GM18858 (cell line): ENCODE measurements around the gene MAP9.
"Not testable (repeated sequence)": the region's sequence is repeated elsewhere in the genome, so short reads cannot be mapped to it uniquely, and the experiment has no call there.

ENCODE experiments used
- ATAC-seq: cut with Tn5 transposase; IDR thresholded peaks from one replicate; pipeline ENCODE4 v1.9.1; 2021; ENCODE audit not compliant: unreplicated experiment

The MAP9 gene

GRCh38 chr4:155353923-155354540, 22.7 kb downstream of the MAP9 start:
- peak; percentile 96 for ATAC-seq

- ATAC-seq: no peak
Measured at GRCh38 chr4:155342142-155342541, 34.6 kb downstream of the MAP9 start.

GRCh38 chr4:155339999-155340398, 36.8 kb downstream of the MAP9 start:
- no peak for ATAC-seq

GRCh38 chr4:155339588-155339987, 37.2 kb downstream of the MAP9 start:
- ATAC-seq: no peak

- ATAC-seq: no peak
Measured at GRCh38 chr4:155338196-155338595, 38.6 kb downstream of the MAP9 start.

- ATAC-seq: no peak
Measured at GRCh38 chr4:155336242-155336641, 40.5 kb downstream of the MAP9 start.

- no peak for ATAC-seq
Measured at GRCh38 chr4:155331478-155331877, 45.3 kb downstream of the MAP9 start.

- no peak for ATAC-seq
Measured at GRCh38 chr4:155322782-155323181, 54.0 kb downstream of the MAP9 start.

- no peak for ATAC-seq
Measured at GRCh38 chr4:155321006-155321405, 55.8 kb downstream of the MAP9 start.

- no peak for ATAC-seq
Measured at GRCh38 chr4:155319516-155319915, 57.2 kb downstream of the MAP9 start.

- not testable (repeated sequence) for ATAC-seq
Measured at GRCh38 chr4:155312027-155312426, 64.7 kb downstream of the MAP9 start.

- ATAC-seq: no peak
Measured at GRCh38 chr4:155307731-155308277, 69.0 kb downstream of the MAP9 start.

GRCh38 chr4:155305619-155306018, 71.1 kb downstream of the MAP9 start:
- ATAC-seq: no peak

- ATAC-seq: no peak
Measured at GRCh38 chr4:155304375-155304774, 72.4 kb downstream of the MAP9 start.

GRCh38 chr4:155299103-155299502, 77.7 kb downstream of the MAP9 start:
- ATAC-seq: no peak
